GM21381 (cell line): ENCODE measurements around the gene AP4M1.
A peak's percentile ranks its signal among the peaks of the same experiment; 100 is the strongest.

Experiments used
- ATAC-seq: cut with Tn5 transposase; IDR thresholded peaks from one replicate; pipeline ENCODE4 v1.9.1; 2021; ENCODE audit warnings: mild to moderate bottlenecking, moderate library complexity; ENCODE audit not compliant: unreplicated experiment

Gene AP4M1, protein sequence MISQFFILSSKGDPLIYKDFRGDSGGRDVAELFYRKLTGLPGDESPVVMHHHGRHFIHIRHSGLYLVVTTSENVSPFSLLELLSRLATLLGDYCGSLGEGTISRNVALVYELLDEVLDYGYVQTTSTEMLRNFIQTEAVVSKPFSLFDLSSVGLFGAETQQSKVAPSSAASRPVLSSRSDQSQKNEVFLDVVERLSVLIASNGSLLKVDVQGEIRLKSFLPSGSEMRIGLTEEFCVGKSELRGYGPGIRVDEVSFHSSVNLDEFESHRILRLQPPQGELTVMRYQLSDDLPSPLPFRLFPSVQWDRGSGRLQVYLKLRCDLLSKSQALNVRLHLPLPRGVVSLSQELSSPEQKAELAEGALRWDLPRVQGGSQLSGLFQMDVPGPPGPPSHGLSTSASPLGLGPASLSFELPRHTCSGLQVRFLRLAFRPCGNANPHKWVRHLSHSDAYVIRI

DNA sequence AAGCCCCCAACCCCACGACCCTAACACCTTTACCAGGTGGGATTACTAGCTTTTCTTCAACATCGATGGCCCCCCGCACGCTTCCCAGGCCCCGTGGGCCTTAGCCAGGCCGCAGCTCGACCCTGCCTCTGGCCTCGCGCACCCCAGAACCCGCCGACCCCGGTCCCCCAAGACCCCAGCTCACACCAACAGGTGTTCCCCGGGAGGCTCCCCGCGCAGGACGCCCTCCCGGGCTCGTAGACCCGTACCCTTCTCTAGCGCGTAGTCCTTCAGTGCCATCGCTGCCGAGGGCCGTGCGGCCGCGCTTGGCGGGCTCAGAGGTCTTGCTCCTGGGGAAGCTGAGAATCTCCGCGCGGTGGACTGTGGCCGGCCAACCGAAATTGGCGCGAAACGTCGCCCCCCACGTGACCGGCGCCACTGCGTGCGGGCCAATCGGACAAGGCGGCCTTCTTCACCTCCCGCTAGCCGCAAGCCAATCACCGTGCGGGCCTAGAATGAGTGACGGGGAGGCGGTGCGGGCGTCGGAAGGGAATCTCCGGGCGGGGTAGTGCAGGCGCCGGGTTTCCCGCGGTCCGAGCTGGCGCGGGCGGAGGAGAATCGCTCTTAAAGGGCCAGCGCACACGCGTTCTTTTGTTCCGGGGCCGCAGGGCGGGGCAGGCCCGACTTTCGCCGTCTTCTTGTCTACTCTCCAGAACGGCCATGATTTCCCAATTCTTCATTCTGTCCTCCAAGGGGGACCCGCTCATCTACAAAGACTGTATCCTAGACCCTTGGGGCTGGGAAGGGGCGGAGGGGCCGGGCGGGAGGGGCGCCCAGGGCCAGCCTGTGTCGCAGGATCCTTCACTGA lies at the start of gene AP4M1, which contains the start of gene MCM7:
Gene AP4M1 (plus strand): TSS at position 628 of the 847 bp plus-strand sequence. CDS start 72 bp downstream, at position 700.
Gene MCM7 (minus strand): TSS at position 382 of the 847 bp plus-strand sequence. CDS start 103 bp downstream, at position 279.
- ATAC-seq: peak; percentile 78

GRCh38 chr7:100053215-100053614 lies 48.2 kb upstream of the AP4M1 start:
- ATAC-seq: no peak

DNA sequence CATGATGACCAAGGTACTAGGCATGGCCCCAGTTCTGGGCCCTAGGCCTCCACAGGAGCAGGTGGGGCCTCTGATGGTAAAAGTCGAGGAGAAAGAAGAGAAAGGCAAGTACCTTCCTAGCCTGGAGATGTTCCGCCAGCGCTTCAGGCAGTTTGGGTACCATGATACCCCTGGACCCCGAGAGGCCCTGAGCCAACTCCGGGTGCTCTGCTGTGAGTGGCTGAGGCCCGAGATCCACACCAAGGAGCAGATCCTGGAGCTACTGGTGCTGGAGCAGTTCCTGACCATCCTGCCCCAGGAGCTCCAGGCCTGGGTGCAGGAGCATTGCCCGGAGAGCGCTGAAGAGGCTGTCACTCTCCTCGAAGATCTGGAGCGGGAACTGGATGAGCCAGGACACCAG lies 44.4 kb upstream of the AP4M1 start:
- no peak for ATAC-seq

GRCh38 chr7:100059251-100059739 lies 42.1 kb upstream of the AP4M1 start:
- ATAC-seq: no peak

DNA sequence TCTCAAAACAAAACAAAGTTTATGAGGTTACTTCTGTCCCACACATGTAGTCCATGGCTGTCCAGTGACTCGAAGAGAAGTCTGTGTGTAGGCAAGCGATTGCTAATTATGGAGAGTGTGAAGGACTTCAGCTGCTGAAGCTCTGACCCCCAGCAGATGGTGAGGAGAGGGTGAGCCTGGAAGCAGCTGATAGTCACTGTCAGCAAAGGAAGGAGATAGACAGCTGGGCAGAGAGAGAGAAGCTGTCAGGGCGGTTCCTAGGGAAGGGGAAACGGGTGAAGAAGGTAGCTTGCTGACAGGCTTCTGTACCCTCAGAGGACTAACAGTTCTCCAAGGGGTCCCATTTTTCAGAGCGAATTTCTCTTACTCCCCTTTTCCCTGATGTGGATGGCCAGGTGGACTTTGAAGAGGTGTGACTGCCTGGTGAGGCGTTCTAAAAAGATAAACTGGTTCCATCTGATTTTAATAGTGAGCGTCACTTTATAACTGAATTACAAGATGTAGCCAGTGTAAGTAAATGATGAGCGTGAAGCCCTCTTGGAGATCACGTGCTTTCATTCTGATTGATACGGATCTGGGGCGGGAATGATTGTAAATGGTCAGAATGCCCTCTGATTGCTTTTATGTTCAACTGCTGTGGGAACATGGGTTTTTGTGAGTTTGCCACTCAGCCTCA lies 39.8 kb upstream of the AP4M1 start:
- ATAC-seq: no peak

DNA sequence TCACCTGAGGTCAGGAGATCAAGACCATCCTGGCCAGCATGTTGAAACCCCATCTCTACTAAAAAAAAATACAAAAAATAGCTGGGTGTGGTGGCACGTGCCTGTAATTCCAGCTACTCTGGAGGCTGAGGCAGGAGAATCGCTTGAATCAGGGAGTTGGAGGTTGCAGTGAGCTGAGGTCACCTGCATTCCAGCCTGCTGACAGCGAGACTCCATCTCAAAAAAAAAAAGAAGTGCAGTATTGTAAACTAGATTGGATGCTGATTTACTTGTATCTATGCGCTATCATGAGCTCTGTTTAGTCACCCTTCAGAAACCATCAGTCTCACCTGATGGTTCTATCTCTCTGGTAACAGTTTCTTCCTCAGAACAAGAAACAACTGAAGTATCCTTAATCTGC lies 38.1 kb upstream of the AP4M1 start:
- ATAC-seq: no peak

DNA sequence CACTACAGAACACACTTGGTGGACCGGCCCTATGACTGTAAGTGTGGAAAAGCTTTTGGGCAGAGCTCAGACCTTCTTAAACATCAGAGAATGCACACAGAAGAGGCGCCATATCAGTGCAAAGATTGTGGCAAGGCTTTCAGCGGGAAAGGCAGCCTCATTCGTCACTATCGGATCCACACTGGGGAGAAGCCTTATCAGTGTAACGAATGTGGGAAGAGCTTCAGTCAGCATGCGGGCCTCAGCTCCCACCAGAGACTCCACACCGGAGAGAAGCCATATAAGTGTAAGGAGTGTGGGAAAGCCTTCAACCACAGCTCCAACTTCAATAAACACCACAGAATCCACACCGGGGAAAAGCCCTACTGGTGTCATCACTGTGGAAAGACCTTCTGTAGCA lies 37.3 kb upstream of the AP4M1 start:
- no peak for ATAC-seq

DNA sequence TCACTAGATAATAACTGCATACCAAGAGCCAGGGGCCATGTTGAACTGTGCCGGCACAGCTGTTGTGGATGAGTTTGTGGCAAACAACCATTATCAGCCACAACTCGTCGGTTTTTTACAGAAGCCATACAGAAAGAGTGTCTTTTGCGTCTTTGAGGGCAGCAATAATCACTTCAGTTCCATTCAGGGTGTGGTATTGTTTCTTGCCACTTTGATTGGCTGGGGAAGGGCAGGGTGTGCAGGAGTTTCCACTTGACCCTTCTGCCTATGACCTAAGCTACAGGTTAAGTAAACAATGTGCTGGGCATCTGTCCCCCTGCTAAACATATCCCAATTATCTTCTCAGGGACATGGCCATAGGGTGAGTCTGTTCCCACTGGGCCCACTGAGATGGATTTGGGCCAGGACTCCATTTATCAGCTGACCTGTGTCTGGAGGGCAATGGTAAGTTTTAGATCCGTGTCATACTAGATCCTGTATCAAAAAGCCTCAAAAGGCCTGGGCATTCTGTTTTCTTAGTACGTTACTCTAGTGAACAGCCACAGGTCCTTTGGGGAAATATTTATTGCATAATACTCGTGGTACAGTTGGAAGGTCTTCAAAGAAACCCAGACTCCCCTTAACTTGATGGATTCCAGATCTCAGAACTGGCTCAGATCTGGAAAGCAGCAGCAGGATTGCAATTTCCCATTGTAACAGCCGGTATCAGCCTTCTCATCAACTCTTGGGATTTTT lies 35.8 kb upstream of the AP4M1 start:
- ATAC-seq: no peak

- ATAC-seq: no peak
These were observed 34.5 kb upstream of the AP4M1 start for GRCh38 chr7:100066953-100067352.

- no peak for ATAC-seq
These were observed 31.5 kb upstream of the AP4M1 start for GRCh38 chr7:100069991-100070390.

DNA sequence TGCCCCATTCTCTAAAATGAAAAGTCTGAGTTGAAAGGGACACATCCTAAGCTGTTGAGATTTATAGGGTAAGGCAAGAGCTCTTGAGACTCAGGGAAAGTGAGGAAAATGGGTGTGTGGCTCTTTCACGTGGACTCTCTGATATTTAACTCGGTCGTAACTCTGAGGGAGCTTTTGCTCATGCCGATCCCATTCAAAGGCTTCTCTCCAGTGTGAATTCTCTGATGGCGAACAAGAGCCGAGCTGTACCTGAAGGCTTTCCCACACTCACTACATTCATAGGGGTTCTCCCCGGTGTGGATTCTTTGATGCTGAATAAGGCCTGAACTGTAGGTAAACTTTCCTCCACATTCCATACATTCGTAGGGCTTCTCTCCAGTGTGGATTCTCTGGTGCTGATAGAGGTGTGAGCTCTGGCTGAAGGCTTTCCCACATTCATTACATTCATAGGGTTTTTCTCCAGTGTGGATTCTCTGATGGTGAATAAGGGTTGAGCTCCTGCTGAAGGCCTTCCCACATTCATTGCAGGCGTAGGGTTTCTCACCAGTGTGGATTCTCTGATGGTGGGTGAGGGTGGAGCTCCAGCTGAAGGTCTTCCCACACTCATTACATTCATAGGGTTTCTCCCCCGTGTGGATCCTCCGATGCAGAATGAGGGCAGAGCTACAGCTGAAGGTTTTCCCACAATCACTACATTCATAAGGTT lies 30.3 kb upstream of the AP4M1 start:
- no peak for ATAC-seq

DNA sequence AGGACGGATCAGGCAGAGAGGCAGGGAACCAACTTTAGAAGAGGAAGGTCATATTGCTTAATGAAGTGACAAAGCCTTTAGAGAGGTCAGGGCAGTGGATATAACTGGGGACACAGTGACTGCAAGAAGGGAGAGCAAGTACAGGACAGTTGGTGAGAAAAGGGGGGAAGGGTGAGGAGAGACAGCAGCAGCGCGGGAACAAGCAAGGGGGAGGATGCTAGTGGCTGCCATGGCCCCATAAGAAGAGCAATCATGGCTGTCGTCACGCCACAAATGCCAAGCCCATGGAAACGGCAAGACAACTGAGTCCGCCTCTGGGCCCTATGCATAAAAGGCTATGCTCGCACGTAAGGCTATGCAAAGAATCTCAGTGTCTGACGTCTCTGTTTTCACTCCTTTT lies 29.0 kb upstream of the AP4M1 start:
- ATAC-seq: no peak

DNA sequence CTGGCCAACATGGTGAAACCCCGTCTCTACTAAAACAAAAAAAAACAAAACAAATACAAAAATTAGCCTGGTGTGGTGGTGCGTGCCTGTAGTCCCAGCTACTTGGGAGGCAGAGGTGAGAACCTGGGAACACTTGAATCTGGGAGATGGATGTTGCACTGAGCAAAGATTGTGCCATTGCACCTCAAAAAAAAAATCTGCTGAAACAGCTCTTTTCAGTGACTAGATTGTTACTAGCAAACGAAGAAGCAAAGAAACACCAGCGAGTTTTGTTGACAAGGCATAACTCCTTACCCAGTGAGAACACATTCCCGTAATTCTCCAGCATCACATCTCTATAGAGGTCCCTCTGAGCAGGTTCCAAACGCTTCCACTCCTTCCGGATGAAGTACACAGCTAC lies 26.6 kb upstream of the AP4M1 start:
- no peak for ATAC-seq

DNA sequence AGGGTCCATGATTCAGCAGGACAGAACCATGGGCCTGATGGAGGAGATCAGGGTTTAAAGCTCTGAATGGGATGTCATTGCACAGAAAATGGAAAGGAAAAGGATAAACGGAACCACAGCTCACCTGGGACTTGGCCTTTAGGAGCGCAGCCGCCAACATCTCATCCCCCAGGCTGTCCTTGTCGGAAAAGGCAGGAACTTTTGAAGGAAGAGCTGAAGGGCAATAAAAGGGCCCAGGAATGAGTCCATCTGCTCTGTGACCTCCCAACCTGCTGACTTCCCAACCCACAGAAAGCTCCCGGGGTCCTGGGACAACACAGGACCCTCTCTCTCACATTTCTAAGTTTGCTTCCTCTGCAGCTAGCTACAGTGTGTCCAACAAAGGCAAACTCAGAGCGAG lies 26.0 kb upstream of the AP4M1 start:
- no peak for ATAC-seq

- ATAC-seq: no peak
These were observed 24.2 kb upstream of the AP4M1 start for GRCh38 chr7:100077205-100077604.

DNA sequence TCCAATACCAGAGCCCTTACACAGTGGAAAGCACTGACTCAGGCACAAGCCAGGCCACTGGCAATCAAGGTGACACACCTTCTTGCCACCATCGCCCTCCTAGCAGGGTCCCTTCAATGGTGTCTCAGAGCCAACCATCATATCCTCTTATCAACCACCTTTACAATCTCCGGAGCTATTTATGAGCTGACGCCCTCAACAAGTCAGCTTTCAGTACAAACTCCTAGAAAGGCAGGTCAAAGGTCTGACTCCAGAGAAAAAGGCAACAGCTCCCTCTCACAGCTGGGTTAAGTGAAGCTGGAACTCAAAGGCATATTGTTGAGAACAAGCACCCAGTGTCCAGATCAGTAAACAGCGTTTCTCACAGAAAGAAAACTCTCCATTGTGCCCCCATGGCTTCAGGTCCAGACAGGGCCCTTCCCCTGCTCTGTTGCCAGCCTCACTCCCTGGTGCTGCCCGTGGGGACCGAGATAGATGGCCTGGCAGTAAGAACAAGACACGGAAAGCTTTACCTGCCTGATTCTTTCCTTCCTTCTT lies 22.4 kb upstream of the AP4M1 start:
- ATAC-seq: no peak

DNA sequence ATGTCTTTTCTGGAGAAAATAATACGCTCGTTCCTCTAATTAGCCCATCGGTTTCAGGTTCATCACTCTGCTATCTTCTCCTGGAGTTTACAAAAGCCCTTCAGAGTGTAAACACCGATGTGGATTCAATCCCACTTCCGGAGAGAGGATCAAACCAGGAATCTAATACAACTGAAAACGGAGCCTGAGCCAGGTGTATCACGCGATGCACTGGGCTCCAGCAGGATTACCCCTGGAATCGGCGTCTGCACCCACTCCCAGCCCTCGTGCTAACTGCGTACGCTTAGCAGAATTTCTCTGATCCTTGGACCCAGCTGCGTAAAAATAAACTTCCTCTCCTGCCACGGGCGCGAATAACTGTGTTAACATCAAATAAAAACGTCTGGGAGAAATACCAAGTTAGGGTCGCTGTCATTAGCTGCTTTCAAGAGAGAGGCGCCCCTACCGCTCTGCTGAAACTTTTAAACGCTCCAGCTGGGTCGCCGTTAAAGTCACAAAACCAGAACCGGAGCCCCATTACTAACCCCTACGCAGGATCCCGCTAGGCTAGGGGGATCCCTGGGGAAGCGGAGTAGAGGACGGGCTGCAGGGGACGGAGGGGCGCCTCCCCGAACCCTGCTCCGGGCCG lies 20.4 kb upstream of the AP4M1 start:
- no peak for ATAC-seq

DNA sequence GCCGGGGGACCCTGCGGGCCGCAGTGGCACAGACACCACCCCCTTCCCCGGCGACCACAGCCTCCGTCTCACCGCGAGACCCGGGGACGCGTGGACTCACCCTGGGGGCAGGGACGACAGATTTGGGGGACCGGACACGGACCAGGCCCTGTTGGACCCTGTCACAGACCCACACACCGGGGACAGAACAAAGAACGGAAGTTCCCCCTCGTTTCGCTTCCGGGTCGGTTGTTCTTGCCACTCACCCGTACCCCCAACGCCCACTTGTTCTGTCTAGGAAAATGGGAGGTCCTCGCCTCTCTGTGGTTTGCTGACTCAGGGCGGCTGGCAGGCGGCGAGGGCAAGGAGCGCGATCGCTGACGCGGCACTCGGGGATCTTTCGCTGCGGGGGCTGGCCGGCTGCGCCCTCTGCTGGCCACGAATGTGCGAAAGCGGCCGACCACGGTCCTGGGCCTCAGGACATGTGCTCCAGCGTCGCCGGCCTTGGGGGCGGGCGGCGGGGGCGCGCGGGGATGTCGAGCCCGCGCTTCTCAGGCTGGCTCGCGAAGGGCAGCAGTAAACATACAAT lies 19.8 kb upstream of the AP4M1 start, which contains the start of gene ZNF3:
Gene ZNF3 (minus strand): TSS at position 189 of the 568 bp plus-strand sequence. CDS start 4,366 bp downstream, outside the sequence.
- ATAC-seq: peak; percentile 87

GRCh38 chr7:100082978-100083377 lies 18.5 kb upstream of the AP4M1 start:
- no peak for ATAC-seq
